Measurements from ENCODE around the gene PLEK. TPM values are rescaled to one million over a fixed set of nuclear protein-coding genes. Genes with fewer than 3 reads are reported as not detected.
"Not testable (repeated sequence)": the region's sequence is repeated elsewhere in the genome, so short reads cannot be mapped to it uniquely, and the experiment has no call there.

PLEK gene
- total and polyA plus RNA-seq, 12 donors: 4.5 to 29.4 (median 11.7) TPM

DNA sequence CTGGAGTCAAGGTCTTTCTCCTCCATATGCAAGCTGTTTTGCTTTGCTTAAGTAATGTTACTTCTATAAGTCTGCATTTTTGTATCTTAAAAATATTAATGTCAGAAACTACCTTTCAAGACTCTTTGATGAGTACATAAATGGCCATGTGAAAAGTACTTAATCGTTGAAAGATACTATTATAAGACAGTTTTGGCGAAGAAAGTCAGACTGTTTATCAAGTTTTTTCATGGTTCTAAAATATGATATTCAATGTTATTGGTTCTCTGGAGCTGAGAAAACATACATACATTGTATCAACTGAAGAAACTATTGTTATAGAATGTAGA lies 76.9 kb downstream of the PLEK start:
- 76 to 91% (median 84%) methylated on average over 2 of the region's 2 CpGs for WGBS, 4 donors
- no peaks in the 10 kb centered on the region for H3K27me3 ChIP-seq
- peaks cover 0 to 4% of the 10 kb centered on the region in 2 donors for H3K4me1 ChIP-seq (replicated peaks in 1 of 2)
- H3K4me3 ChIP-seq: no peak overlapping the region
- intact Hi-C loops (cut with DNase I): loop anchor here in 1 of 2 donors (5.0 kb wide), 1 partner anchor 320 kb away; no protein-coding TSS in a partner anchor
- no peaks in the 10 kb centered on the region for H3K36me3 ChIP-seq (replicated peaks in 1 of 2)
- H3K27ac ChIP-seq: no peak overlapping the region
- TF ChIP-seq POLR2A (IDR thresholded peaks at IDR 0.05): no peak
- TF ChIP-seq, protein P1, sequence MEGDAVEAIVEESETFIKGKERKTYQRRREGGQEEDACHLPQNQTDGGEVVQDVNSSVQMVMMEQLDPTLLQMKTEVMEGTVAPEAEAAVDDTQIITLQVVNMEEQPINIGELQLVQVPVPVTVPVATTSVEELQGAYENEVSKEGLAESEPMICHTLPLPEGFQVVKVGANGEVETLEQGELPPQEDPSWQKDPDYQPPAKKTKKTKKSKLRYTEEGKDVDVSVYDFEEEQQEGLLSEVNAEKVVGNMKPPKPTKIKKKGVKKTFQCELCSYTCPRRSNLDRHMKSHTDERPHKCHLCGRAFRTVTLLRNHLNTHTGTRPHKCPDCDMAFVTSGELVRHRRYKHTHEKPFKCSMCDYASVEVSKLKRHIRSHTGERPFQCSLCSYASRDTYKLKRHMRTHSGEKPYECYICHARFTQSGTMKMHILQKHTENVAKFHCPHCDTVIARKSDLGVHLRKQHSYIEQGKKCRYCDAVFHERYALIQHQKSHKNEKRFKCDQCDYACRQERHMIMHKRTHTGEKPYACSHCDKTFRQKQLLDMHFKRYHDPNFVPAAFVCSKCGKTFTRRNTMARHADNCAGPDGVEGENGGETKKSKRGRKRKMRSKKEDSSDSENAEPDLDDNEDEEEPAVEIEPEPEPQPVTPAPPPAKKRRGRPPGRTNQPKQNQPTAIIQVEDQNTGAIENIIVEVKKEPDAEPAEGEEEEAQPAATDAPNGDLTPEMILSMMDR (IDR thresholded peaks at IDR 0.05): peak in 1 of 6 experiments; percentile 20
- H3K9me3 ChIP-seq (replicated peaks in 1 of 3): no peaks in the 10 kb centered on the region
- no peak for DNase-seq

DNA sequence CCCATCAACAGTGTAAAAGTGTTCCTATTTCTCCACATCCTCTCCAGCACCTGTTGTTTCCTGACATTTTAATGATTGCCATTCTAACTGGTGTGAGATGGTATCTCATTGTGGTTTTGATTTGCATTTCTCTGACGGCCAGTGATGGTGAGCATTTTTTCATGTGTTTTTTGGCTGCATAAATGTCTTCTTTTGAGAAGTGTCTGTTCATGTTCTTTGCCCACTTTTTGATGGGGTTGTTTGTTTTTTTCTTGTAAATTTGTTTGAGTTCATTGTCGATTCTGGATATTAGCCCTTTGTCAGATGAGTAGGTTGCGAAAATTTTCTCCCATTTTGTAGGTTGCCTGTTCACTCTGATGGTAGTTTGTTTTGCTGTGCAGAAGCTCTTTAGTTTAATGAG lies 81.3 kb downstream of the PLEK start:
- DNase-seq; H3K4me1 ChIP-seq (replicated peaks in 1 of 2); H3K27ac ChIP-seq; H3K27me3 ChIP-seq; intact Hi-C loops (cut with DNase I); H3K9me3 ChIP-seq (replicated peaks in 1 of 3); H3K4me3 ChIP-seq; H3K36me3 ChIP-seq (replicated peaks in 1 of 2): not testable (repeated sequence)
- 43 to 87% (median 79%) methylated on average over 1 to 3 of the region's 3 CpGs for WGBS, 4 donors

Other genes with a start within 250 kb of the PLEK start
- gene PNO1, start 207.4 kb upstream of the PLEK start, total RNA-seq: 10 to 100 TPM in 7 of 9 donors, 1 to 10 TPM in 2; 6.3 to 23.2 (median 15.1) TPM
- 10 to 100 TPM in 1 of 3 donors, 1 to 10 TPM in 2; 6.0 to 25.5 (median 9.1) TPM for gene PNO1, start 207.4 kb upstream of the PLEK start, polyA plus RNA-seq
- 100 to 1,000 TPM in 1 of 9 donors, 10 to 100 TPM in 8; 17.7 to 169 (median 62.6) TPM for gene PPP3R1, start 112.8 kb upstream of the PLEK start, total RNA-seq
- gene PPP3R1, start 112.8 kb upstream of the PLEK start, polyA plus RNA-seq: 10 to 100 TPM; 11.8 to 68.4 (median 13.3) TPM
- gene CNRIP1, start 45.3 kb upstream of the PLEK start, total RNA-seq: 10 to 100 TPM in 7 of 9 donors, 1 to 10 TPM in 2; 4.3 to 16.6 (median 13.1) TPM
- 10 to 100 TPM; 12.6 to 15.5 (median 12.6) TPM for gene CNRIP1, start 45.3 kb upstream of the PLEK start, polyA plus RNA-seq
- gene FBXO48, start 102.0 kb downstream of the PLEK start, total RNA-seq: 1 to 10 TPM in 5 of 9 donors, under 1 TPM in 4; 0.42 to 2.7 (median 1.2) TPM
- gene FBXO48, start 102.0 kb downstream of the PLEK start, polyA plus RNA-seq: 1 to 10 TPM in 1 of 3 donors, under 1 TPM in 2; 0.54 to 2.8 (median 0.56) TPM
- gene APLF, start 102.3 kb downstream of the PLEK start, total RNA-seq: 1 to 10 TPM; 3.0 to 6.8 (median 3.9) TPM
- 1 to 10 TPM; 1.1 to 2.7 (median 1.3) TPM for gene APLF, start 102.3 kb downstream of the PLEK start, polyA plus RNA-seq

Measured in adrenal gland (tissue), 12 donors.